NCI-H748 treated with DMSO at 0.1 percent for 48 hours (cell line): ENCODE measurements around the gene GLRX.
"Not testable (repeated sequence)": the region's sequence is repeated elsewhere in the genome, so short reads cannot be mapped to it uniquely, and the experiment has no call there.

Source experiments
- DNase-seq: peaks from one replicate; lab custom pipeline; 2025; lab: John Stamatoyannopoulos, UW

Gene GLRX, protein sequence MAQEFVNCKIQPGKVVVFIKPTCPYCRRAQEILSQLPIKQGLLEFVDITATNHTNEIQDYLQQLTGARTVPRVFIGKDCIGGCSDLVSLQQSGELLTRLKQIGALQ

DNA sequence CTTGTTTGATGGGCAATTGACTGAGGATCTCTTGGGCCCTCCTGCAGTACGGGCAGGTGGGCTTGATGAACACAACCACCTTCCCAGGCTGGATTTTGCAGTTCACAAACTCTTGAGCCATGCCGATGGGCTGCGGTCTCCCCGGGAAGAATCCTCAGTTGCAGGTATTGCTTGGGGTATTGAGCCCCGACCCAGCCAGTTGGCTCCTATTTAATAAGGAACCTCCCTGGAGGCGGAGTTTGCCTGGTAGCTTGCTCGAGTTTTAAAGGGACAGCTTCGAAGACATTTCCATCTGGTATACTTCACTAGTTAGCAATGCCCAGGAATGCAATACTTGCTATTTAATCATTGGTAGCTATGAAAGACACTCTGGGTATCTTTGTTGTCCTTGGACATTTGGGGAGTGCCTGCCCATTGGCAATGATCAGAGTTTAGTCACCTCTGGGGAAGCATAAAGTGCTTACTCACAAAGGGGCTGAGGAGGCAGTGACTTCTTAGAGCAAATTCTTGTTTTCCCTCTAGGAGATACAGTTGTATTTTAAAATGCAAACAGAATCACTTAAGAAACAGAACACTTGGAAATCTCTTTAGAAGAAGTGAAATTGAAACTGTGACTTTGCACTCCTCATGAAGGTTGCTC lies at the start of gene GLRX:
TSS of gene GLRX (minus strand) at position 185 of the 640 bp plus-strand sequence. CDS start at position 121, 64 bp downstream.
- DNase-seq: no peak

DNA sequence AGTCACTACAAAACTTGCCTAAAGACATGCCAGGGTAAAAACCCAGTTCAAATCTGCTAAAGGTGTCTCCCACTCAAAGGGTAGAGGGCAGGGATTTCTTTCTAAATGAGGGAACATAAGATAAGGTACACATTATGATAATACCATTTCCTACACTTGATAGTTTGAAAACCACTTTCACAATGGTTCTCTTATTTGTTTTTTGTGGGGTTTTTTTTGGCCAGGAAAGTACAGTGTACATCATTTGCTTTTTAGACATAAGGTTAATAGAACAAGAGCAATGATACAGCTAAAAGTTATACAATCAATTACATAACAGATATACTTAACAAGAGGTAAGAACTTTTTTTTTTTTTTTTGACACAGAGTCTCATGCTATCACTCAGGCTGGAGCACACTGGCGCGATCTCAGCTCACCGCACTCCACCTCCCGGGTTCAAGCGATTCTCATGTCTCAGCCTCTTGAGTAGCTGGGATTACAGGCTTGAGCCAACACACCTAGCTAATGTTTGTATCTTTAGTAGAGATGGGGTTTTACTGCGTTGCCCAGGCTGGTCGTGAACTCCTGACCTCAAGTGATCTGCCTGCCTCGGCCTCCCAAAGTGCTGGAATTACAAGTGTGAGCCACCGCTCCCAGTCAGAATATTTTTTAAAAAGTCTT lies 48.8 kb upstream of the GLRX start:
- DNase-seq: no peak

DNA sequence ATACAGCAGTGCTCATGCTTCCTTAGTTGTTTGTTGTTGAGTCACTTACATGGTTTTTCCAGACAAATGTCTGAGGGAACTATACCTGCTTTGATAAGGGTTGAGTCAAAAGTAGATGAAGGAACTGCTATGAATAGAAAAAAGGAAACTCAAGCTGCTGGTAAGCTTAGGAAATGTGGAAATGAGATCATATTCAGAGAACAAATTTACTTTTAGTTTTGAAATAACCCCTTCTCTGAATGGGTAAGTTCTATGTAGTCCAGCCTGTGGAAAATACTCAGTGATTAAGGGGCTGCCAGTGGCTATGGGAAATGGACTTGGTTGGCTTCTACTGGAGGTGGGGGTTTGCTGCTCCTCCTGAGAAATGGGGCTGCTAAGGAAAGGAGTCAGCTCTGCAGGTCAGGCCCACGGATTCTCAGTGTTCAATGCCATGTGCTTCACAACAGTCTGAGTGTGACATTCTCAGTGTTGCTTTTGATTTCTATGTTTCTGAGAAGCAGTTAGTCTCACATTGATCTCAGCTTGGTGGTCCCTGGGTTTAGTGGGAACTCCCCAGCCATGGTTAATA lies 47.7 kb upstream of the GLRX start:
- no peak for DNase-seq

DNA sequence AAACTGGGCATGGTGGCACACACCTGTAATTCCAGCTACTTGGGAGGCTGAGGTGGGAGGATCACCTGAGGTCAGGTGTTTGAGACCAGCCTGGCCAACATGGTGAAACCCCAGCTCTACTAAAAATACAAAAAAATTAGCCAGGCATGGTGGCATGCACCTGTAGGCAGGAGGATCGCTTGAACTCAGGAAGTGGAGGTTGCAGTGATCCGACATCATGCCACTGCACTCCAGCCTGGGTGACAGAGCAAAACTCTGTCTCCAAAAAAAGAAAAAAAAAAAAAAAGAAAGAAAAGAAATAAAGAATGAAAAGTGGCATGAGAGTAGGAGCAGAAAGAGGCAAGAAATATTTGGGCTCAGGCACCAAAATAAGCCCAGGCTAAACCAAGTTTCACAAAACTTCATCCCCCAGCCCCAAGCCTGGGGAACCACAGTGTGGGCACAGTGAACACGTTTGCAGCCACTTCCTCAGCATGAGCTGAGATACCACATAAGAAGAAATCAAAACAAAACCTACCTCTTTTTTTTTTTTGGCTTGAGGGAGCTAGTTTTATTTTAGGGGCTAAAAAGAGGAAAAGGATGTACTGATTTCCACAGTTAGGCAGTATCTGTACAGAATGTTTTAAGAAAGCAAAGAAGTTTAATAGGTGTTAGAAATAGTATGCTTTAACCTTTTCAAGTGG lies 46.8 kb upstream of the GLRX start:
- not testable (repeated sequence) for DNase-seq

DNA sequence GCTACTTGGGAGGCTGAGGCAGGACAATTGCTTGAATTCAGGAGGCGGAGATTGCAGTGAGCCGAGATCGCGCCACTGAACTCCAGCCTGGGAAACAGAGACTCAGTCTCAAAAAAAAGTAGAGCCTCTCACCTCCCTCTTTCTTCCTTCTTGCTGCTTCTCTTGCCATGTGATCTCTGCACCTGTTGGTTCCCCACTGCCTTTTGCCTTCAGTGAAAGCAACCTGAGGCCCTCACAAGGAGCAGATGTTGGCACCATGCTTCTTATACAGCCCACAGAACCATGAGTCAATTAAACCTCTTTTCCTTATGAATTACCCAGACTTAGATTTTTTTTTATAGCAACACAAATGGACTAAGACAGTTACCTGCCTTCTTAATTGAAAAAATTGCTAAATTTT lies 45.6 kb upstream of the GLRX start:
- DNase-seq: no peak

DNA sequence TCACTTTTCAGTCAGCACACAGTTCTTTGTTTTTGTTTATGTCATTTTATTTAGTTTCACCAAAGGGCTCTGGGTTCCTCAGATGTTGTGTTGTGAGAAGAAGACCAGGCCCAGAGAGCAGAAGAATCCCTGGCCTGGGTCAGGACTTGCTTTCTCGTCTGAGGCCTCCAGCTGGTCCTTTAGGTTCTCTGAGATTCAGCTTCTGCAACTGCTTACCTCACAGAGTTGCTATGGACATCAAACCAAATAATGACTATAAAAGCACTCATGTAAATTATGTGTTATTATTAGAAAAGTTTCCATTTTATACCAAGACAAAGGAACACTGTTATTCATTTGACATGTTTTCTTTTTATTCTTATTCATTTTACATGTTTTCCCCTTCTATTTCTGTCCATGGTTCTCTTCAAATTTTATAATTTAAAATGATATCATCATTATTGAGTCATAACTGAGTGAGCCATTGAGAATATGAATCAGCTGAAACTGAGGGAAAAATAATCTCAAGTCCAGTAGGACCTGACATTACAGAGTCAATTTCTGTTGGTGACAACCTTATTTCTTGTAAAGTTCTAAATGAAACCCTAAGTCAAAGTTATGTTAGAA lies 44.0 kb upstream of the GLRX start:
- DNase-seq: no peak

DNA sequence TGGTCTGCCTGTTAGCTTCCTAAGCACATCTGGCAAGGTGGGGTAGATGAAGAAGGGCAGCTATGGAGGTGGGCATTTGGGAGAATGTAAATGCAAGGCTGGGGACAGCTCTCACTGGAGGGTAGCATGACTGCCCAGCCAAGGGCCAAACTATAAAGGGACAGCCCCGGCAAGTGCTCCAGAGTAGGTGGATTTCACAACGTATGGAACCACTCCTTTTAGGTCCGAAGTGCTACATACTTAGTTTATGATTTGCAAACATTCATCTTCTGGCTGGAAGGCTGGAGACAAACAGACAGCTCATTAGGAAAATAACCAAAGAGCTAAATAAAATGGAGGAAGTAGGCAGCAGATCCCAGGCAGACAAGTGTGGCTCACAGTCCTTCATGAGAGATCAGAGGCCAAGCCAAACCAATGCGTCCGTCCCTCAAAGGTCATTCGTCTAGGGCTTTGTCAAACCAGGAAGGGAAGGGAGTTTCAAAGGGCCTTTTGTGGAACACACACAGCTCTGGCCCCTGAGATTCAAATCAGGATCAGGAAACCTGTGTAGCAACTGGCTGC lies 42.5 kb upstream of the GLRX start:
- DNase-seq: no peak

DNA sequence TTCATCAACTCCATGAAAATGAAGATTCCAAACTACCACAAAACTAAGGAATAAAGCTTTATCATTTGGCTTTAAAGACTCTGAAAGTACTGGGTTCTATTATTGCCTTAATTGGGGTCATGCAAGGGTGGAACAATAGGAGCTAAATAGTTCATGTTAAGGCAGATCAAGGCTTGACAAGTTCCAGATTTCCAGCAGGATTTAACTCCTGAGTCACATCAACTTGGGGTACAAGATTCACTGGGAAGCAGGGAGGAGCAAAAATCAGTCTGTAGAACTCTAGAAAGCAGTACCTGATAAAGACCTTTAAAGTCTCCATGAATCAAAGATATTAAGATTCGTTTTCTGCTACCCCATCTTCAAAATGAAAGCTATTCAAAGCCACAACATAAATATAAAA lies 41.9 kb upstream of the GLRX start:
- no peak for DNase-seq

DNA sequence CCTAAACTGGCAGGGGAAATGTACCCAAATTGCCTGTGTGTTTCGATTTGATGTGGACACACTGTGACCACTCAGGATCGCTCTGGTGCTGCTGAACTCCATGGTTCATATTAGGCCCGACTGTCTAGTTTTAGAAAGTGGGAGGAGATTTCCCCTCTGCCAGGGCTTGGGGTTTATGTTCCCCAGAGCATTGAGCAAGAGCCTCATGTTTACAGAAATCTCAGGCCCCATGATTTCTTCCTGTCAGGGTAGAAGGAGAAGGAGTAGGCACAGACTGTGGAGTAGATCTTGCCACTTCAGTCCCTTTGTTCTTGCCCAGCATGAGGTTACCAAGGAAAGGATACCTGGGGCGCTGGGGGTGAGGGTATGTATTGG lies 40.8 kb upstream of the GLRX start:
- no peak for DNase-seq

DNA sequence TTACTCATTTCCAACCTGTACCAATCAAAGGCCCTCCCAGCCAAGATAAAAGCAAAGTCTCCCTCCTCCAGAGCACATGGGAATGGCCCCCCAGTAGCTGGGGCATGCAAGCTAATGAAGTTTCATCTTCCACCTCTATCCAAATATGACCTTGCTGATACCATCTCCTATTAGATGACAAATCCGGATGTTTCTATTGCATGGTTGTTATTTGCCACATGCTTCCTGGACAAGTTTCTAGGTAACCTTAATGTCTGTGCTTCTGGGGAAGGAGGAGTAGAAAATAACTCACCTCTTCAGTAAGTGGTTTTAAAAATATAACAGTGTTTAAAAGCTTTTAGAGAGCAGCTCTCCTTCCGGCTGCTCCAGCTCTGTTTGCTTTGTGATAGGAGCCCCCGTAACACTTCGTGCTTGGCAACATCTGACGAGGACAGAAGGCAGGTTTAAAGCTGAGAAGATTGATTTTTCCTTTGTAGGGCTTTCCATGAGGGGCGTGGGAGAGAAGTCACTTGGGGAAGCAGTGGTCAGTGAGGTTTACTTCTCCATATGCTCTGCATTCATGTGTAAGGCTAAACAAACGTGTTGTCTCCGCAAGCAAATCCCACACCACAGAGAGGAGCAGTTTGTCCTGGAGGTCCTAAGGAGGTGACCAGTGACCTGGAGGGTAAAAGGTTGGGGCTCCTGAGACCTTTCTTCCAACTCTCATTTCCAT lies 40.3 kb upstream of the GLRX start:
- no peak for DNase-seq

DNA sequence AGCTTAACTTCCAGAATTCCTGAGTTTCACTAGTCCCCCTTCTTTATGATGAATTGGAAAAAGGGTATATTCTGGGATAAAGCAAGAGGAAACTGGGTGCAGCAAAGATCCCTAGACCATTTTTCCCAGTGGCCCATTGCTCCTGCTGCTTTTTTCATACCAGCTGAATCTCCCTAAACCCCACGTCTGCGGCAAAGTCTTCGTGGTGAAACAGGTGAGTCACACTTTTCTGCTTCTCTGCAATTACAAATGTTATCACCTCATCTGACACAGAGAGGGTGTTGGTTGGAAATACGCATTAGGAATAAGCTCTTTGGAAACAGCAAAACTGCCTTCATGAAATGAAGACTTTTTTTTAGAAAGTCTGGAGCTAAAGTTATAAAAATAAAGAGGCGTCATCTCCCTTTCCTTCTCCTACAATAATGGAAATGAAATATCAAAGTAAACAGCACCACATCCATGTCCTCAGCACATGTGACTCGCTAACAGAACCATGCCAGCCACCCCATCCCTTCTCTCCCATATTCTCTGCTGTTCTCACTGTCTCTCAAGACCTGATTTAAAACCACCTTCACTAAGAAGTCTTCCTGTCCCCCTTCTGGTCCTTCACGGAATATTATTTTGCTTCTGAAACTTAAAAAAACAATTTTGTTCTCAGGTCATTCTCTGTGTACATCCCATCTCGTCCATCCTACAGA lies 39.5 kb upstream of the GLRX start:
- no peak for DNase-seq

DNA sequence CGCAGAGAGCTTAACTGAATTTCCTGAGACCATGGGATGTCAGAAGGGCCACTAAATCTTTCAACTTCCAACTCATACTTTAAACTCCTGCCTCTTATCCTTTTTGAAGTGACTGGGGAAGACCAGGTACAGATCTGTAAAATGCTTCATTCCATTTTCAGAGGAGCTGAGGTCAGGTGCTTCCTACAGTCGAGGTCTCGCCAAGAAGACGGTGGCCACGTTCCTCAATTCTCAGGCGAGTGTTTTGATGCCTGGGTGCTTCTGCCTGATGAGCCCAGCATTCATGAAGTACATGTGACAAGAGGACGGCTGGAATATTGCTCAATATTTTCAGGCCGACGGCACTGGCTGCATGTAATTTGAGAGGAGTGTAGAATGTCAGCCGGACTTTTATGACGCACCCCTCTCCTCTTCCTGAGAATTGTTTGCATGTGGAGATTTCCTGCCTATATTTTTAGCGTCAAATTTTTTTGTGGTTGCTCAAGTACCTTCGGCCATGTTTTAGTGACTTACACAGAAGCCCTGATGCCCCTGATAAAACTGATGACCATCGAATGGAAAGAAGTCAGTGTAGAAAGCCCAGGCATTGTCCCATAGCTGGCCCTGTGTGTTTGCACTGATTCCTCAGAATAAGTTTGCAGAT lies 38.8 kb upstream of the GLRX start:
- peak; percentile 41 for DNase-seq

DNA sequence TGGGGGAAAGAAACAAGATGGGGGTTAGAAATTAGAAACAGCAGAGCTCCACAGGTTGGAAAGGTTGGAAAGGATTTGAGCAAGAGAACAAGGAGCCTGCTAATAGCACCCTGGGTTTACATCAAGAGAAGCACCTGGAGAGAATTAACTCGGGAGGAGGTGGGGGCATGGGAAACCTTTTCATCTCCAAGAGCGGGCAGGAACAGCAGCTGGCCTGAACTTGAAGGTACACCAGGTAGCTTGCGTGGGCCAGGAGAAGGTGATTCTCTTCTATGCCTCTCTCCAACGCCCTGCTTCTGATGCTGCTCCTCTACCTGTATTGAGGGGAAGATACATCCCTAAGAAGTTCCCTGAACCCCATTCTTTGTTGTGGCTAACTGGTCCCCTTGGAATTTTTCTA lies 37.1 kb upstream of the GLRX start:
- no peak for DNase-seq

DNA sequence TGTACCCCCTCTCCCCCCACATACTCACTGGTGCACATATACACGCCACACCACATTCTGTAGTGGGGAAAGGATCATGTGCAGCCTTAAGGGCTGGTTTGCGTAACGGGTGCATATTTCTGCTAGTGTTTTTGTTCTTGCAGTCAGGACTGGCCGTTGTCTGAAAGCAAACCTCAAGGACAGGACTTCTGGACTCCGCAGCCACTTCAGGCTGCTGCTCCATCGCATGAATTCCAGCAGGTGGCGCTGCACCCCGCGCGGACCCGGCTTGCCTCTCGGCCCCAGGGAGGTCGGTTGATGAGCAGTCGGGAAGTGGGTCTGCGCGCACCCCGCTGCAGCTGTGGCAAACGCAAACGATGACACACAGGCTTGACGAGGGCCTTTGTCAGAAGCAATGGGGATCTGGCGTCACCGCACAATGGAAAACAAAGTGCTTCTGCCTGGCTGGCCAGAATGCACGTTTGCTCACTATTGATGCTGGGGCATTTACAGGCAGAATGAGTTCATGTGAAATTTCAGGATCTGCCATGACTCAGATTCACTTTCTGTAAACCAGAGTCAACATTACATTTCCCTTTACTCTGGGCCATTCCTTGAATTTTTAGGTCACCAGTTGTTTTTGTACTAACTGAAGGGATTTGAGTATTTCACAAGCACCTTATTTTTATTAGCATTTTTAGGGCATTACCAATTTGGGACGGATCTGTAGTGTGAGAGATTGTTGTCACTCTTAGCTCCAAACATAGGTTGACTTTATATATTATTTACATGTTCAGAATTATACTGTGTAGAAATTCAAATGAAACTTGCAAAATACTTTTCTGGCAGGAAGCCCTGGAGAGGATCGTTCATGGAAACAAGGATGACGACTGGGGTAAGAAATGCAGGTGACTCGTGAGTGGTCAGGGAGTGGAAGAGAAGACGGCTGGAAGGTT lies 36.4 kb upstream of the GLRX start:
- DNase-seq: peak; percentile 77

DNA sequence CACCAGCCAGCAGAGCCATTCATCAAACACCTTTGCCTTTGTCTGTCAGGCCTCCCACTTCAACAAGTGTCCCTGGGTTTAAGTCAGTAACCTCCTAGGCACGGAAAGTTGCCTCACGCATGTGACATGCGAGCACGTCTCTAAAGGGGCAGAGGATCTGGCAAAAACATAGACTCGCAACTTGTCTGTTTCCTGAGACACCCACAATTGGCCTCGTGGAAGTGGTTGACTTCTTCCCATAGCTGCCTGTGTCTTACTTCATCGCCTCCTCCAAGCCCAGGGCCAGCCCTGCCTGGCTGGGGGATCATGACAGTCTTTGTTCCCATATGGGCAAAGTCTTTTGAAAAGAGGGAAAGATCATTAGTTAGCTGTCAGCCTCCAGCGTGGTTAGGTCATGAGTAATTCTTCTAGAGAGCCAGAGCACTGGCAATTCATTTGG lies 35.5 kb upstream of the GLRX start:
- DNase-seq: no peak

DNA sequence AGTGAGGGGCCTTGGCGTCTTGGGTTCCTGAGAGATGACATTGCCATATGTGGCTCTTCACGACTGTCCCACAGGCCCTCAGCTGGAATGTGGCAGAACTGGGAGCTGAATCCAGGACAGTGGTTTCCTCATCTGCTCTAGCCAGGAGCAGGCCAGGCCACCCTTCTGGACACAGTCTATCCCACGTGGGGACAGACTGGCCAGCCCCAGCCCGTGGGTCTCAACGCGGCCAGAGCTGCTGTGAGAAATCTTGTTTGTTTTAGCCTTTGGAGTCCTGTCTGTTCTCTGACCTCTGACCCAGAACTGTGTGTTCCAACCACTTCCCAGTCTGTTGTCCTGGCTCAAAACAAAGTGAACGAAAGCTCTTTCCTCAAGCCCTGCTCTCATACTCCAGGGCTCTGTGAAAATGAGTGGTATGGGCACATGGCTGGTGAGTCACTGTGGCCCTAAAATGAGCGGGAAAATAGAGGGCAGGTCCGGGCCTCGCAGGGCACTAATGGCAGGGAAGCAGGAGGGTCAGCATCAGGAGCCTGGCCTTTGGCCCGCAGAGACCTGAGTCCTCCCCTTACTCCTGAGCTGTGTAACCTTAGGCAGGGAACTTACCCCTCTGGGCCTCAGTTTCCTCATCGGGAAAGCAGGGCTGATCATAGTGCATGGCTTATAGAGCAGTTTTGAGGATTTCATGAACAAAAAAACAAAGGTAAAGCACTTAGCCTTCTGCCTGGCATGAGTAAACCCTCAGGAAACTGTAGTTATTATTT lies 34.8 kb upstream of the GLRX start:
- no peak for DNase-seq

DNA sequence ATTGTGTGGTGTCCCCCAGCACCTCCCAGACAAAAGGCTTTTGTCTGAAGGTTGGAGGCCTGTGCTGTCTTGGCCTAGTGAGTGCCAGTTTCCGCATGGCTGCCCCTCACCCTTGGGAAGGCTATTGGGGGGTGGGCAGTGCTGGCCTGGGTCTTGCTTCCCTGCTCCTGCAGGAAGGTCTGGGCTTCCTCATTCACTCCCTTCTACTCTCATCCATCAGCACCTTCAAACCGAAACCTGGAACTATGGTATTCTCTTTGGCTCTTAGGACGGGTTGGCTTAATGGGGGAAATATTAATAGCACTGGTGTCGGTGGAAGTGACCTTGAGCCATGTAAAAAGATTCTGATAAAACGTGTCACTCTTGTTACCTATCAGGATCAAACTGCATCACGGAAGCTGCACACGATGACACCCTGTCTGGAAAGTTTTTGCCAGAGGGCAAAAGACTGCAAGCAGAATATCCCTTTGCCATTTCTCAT lies 34.0 kb upstream of the GLRX start:
- DNase-seq: no peak

DNA sequence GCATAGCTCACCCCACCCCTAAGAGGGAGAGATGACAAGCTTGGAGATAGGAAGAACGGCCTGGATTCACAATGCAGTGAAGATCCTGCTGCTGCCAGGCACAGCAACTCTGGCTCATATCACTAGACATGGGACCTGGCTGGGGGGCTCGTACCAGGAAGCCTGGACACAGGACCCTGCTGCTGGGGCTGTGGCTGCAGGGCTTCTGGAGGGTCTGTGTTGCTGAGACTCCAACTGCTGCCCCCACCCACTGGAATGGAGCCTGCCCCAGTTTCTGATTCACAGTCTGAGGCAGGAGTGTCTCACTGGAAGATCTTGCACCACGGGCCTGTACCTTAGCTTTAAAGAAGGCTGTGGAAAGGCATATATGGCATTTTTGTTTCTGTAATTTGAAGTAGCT lies 31.0 kb upstream of the GLRX start:
- DNase-seq: no peak
